BLaER1 treated with 17β-estradiol and CSF1 and Interleukin-3, amounts not matched to agents 10 nM and 100 nM (cell line): ENCODE measurements around the gene RNU1-4.
"Not testable (repeated sequence)": the region's sequence is repeated elsewhere in the genome, so short reads cannot be mapped to it uniquely, and the experiment has no call there.

Source experiments
- H3K27ac ChIP-seq, 11 experiments: shearing (Covaris generic); formaldehyde crosslinking; 2 replicates each; pipeline ENCODE4 v1.8.1; 2022
- H3K27me3 ChIP-seq, 11 experiments: shearing (Covaris generic); formaldehyde crosslinking; 2 replicates each; pipeline ENCODE4 v1.8.1; 2022
- H3K36me3 ChIP-seq, 11 experiments: shearing (Covaris generic); formaldehyde crosslinking; 2 replicates each; pipeline ENCODE4 v1.8.1; 2022
- H3K4me1 ChIP-seq, 10 experiments: shearing (Covaris generic); formaldehyde crosslinking; 2 replicates each; pipeline ENCODE4 v1.8.1; 2022
- H3K4me2 ChIP-seq, 11 experiments: shearing (Covaris generic); formaldehyde crosslinking; 2 replicates each; pipeline ENCODE4 v1.8.1; 2022
- H3K4me3 ChIP-seq, 10 experiments: shearing (Covaris generic); formaldehyde crosslinking; 2 replicates each; pipeline ENCODE4 v1.8.1; 2022
- H3K9ac ChIP-seq, 11 experiments: shearing (Covaris generic); formaldehyde crosslinking; 2 replicates each; pipeline ENCODE4 v1.8.1; 2022
- H3K9me3 ChIP-seq, 11 experiments: shearing (Covaris generic); formaldehyde crosslinking; replicated peaks in 1 of 11; 2 replicates each; pipeline ENCODE4 v1.8.1; 2022
- H4K20me1 ChIP-seq, 11 experiments: shearing (Covaris generic); formaldehyde crosslinking; 2 replicates each; pipeline ENCODE4 v1.8.1; 2022

RNU1-4 gene

DNA sequence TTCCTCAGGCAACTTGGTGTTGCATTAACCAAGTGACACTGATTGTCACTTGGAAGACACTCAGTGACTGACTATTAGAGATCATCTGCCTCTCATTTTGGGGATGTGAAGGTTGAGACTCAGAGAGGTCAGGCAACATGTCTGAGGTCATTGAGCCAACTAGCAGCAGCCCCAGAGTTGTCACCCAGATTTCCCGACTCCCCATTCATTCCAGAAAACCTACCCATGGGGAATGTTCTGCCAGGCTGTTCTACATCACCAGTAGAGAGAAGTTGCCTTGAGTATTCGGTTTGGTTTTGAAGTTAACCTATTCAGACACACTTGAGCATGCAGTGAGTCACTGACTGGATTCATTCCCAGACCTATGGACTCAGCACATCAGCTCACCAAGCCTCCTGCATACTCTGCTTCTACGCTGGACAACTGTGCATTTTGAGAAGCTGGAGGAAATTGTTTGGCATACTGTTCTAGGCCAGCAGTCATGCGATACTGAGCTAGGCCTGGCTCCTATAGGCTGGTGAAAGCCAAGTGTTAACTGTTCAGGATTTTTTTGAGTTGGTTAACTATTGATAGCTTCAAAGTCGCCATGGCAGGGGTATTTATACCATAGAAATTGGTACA is 29.9 kb downstream of the RNU1-4 start:
- H3K9me3 ChIP-seq, H3K4me1 ChIP-seq, H3K27ac ChIP-seq, H3K4me2 ChIP-seq, H3K36me3 ChIP-seq, H3K9ac ChIP-seq, H3K27me3 ChIP-seq, H4K20me1 ChIP-seq, H3K4me3 ChIP-seq: not testable (repeated sequence)

DNA sequence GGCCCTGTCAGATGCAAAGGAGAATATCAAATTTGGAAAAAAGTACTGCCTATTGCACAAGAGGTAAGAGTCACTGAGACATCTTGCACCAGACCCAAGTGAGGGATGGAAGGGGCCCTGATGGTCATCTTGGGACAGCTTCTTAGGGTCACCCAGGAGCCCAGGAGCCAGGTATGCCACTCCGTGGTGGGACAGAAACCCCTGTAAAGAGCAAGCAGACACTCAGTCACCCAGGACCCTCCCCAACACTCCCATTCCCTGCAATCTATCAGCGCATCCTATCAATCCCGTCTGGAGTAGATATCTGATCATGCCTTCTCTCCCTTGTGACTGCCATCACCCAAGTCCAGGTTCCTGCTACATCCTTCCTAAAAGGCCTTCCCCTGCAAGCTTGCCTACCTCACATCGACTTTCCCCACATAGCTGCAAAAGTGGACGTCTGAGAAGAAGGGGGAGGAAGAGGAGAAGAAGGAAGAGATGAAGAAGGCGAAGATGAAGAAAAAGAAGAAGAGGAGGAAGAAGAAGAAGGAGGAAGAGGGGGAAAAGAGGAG is 30.7 kb downstream of the RNU1-4 start:
- not testable (repeated sequence) for H3K9me3 ChIP-seq, H3K4me3 ChIP-seq, H3K4me1 ChIP-seq, H4K20me1 ChIP-seq, H3K9ac ChIP-seq, H3K4me2 ChIP-seq, H3K27me3 ChIP-seq, H3K36me3 ChIP-seq, H3K27ac ChIP-seq

DNA sequence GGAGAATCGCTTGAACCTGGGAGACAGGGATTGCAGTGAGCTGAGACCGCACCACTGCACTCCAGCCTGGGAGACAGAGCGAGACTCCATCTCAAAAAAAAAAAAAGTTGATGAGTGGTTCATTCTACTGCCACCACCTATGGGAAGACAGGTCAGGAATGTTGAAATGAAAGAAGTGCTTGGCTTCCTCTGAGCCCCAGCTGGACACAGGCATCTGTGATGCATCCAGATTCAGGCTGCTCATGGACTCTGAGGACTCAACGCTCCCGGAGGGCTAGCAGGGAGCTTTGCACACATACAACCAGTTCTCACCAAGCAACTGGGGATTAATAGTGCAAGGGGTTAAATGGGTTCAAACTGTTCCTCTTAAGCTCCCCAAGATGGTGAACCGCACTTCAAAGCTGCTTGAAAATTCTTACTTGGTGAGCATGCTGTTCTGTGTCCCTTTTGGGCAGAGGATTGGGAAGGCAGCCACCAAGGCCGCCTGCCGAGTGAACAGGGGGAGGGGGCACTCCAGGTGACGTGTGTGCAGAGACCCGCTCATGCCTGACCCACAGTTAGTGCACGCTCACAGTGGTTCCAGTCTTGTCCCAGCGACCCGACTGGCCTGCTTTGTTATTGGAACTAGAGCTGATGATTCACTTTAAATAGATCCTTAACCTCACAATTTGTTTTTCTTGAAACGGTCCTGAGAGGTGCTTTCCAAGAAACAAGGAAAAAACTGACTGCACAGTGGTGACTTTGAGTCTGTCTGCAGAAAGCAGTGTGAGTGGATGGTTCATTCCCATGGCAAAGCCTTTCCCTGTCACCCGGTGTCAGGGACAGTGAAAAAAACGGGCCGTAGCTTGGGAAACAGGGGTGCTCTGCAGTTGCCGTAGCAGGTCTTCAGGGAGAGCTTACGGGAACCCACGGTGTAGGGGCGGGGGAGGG is 32.2 kb downstream of the RNU1-4 start:
- not testable (repeated sequence) for H3K9me3 ChIP-seq, H4K20me1 ChIP-seq, H3K9ac ChIP-seq, H3K27me3 ChIP-seq, H3K4me1 ChIP-seq, H3K27ac ChIP-seq, H3K36me3 ChIP-seq, H3K4me3 ChIP-seq
- peak overlapping the region in 6 of 11 experiments; percentile 3 to 35 (median 24); a peak in 4 of 22 replicates for H3K4me2 ChIP-seq

DNA sequence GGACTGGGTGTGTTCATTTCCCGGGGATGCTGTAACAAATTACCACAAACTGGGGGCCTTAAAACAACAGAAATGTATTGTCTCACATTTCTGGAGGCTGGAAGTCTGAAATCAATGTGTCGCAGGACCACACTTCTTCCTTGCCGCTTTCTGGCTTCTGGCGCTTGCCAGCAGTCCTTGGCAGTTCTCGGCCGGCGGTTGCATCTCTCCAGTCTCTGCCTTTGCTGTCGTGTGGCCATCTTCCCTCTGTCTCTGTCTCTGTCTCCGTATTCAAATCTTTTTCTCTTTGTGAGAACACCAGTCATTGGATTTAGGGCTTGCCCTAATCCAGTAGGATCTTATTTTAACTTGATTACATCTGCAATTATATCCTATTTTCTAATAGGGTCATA is 32.9 kb downstream of the RNU1-4 start:
- not testable (repeated sequence) for H3K9me3 ChIP-seq, H4K20me1 ChIP-seq, H3K4me1 ChIP-seq, H3K4me2 ChIP-seq, H3K36me3 ChIP-seq, H3K27me3 ChIP-seq, H3K4me3 ChIP-seq, H3K27ac ChIP-seq, H3K9ac ChIP-seq

DNA sequence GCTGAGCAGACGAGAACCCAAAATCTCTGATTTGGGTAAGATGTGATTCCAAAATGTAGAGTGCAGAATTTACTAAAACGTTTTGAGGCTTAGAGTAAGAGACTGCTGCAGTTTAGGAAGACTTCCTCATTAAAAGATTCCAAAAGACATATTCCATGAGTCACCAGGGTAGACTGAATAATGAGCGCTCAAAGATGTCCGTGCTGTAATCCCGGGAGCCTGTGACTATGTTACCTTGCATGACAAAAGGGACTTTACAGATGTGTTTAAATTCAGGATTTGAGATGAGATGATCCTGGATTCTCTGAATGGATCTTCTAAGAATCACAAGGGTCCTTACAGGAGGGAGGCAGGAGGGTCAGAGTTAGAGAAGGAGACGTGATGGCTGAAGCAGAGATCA is 33.4 kb downstream of the RNU1-4 start:
- H3K4me2 ChIP-seq, H3K4me3 ChIP-seq, H3K9ac ChIP-seq, H3K36me3 ChIP-seq, H3K9me3 ChIP-seq, H4K20me1 ChIP-seq, H3K4me1 ChIP-seq, H3K27ac ChIP-seq, H3K27me3 ChIP-seq: not testable (repeated sequence)

DNA sequence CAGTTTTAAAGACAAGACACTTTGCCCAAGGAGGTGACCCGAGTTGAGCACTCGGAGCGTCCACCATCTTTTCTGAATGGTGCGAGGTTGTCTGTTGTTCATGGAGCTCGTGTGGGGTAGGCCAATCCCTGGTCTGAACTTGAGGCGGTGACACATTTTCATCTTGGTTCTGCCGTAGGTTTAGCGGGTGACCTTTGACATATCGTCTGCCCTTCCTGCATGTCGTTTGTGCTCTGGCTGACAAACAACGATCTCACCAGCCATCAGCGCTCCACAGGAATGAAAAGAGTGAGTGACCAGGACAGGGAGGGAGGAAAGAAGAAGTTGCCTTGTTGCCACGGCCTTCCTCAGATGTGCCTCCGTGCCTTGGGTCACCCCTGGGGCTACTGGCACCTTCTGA is 34.5 kb downstream of the RNU1-4 start:
- not testable (repeated sequence) for H3K9ac ChIP-seq, H3K9me3 ChIP-seq, H3K4me3 ChIP-seq, H3K27ac ChIP-seq, H3K27me3 ChIP-seq, H3K4me1 ChIP-seq, H3K4me2 ChIP-seq, H3K36me3 ChIP-seq, H4K20me1 ChIP-seq

DNA sequence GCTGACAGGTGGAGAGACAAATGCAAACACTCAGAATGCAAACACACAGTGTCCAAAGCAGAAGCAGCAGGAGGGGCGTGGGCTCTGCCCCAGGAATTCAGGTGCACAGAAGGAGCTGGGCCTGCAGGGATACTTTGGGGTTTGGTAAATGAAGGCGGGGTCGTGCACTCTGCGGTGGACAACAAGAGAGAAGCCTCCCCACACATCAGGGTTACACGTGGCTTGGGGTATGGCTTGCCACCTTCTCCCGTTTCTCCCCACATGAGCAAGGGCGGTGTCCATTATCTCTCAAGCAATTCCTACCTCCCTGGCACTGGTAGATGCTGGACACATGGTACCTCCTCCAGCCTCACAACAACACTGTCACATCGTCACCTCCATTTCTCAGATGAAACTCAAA is 35.0 kb downstream of the RNU1-4 start:
- not testable (repeated sequence) for H3K36me3 ChIP-seq, H3K27ac ChIP-seq, H3K9ac ChIP-seq, H3K27me3 ChIP-seq, H3K4me1 ChIP-seq, H3K4me2 ChIP-seq, H3K9me3 ChIP-seq, H3K4me3 ChIP-seq, H4K20me1 ChIP-seq

DNA sequence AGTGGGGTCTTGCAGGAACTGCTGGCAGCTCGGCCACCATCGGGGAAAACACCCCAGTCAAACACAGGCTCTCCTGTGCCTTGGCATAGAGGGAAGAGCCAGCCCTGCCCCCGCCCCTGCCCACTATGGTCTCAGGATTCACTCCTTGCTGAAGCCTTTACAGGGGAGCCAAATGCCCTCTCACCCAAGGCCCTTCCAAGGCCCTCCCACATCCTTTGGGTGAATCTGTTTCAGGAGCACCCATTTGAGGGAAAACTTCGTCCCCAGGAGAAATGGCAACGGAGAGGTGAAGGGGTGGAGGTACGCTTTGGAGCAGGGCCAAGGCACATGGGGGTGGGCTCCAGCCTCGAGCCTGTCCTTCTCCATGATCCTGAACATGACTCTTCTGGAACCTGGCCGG is 35.9 kb downstream of the RNU1-4 start:
- not testable (repeated sequence) for H3K36me3 ChIP-seq, H3K4me1 ChIP-seq, H3K27me3 ChIP-seq, H3K27ac ChIP-seq, H3K9ac ChIP-seq, H3K9me3 ChIP-seq, H4K20me1 ChIP-seq, H3K4me3 ChIP-seq, H3K4me2 ChIP-seq

DNA sequence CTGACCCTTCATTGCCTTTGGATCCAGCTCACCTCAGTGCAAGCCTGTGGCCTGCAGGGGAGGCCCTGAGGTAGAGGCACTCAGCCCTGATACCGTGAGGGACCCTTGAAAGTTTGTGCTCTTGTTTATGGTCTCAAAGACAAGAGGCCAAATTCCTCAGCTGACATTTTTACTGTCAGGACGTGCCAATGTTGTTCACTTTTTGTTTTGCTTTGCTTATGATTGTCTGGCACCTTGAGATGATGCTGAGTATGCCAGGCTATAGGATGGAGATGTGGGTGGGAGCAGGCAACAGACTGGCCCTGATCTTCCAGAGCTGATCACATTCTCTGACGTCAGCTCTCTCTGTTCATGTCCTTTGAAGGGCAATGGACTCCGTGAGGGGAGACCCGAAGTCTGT is 36.5 kb downstream of the RNU1-4 start:
- H3K4me3 ChIP-seq, H3K27ac ChIP-seq, H3K27me3 ChIP-seq, H3K4me2 ChIP-seq, H3K36me3 ChIP-seq, H3K9me3 ChIP-seq, H3K4me1 ChIP-seq, H4K20me1 ChIP-seq, H3K9ac ChIP-seq: not testable (repeated sequence)

DNA sequence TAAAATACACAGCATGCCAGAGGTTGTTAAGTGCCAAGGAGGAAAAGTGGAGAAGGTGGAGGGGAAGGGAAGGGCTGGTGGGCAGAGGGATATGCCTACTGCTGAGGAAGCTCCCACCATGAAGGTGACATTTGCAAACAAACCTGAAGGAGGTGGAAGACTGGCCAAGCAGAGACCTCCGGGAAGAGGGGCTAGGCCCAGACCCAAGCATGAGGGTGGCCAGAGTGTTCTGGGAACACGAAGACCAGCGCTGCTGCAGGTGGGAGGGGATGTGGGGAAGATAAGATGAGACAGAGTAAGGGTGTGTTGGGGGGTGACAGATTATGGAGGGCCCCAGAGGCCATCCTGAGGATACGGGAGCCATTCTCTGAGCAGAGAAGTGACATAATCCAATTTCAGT is 37.5 kb downstream of the RNU1-4 start:
- H3K9me3 ChIP-seq, H3K4me2 ChIP-seq, H3K4me3 ChIP-seq, H3K4me1 ChIP-seq, H4K20me1 ChIP-seq, H3K36me3 ChIP-seq, H3K27me3 ChIP-seq, H3K9ac ChIP-seq, H3K27ac ChIP-seq: not testable (repeated sequence)

DNA sequence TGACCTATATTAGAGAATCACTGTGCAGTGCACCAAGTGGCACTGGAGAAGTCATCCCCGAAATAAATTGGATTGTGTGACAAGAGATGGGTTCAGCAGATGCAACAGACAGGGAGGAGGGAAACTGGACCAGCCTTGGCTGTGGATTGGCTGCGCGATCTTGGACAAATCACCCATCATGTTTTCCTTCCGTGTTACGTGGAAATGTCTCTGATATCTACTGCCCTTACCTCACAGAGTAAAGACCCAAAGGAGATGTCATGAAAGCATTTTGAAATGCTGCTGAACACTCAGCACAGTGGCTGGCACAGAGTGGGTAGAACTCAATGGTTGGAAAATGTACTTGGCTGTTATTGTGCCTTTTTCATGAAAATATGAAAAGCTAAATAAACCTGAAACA is 39.2 kb downstream of the RNU1-4 start:
- H3K4me1 ChIP-seq, H3K9ac ChIP-seq, H3K27me3 ChIP-seq, H3K4me3 ChIP-seq, H3K4me2 ChIP-seq, H3K9me3 ChIP-seq, H4K20me1 ChIP-seq, H3K36me3 ChIP-seq, H3K27ac ChIP-seq: not testable (repeated sequence)

DNA sequence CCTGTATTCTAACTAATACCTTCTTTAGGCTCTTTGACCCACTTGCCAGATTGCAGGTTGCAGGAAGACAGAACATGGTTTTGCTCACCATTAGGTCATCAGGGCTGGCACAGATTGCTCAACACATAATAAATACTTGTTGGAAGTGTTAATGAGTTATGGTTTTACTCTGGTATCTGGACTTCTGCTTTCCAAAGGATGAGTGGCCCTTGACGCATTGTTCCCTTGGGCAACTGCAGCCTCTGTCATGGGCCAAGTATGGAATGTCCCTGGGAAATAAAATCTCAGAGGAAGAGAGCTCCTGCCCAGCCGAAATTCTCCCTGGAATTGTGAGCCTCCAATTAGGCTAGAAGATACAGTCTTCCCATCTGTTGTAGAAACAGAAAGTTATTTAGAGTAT is 40.7 kb downstream of the RNU1-4 start:
- not testable (repeated sequence) for H4K20me1 ChIP-seq, H3K27me3 ChIP-seq, H3K36me3 ChIP-seq, H3K4me2 ChIP-seq, H3K4me1 ChIP-seq, H3K9me3 ChIP-seq, H3K9ac ChIP-seq, H3K27ac ChIP-seq, H3K4me3 ChIP-seq

DNA sequence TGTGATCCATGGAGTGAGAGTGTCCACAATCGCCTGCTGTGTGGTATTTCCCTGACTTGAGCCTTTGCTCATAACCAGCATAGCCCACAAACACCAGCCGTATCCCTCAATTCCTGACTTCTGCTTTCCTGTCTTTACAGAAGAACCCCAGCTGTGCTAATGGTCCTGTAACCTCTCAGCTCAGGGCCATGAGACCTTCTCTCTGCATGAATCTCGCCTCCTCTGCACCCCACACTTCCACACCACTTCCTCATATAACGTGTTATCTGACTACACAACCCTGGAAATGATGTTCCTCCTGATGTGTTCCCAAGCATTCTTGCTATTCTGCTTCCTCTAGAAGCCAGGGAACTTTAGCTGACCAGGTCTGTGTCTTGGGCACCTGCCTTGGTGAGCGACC is 41.3 kb downstream of the RNU1-4 start:
- not testable (repeated sequence) for H3K4me1 ChIP-seq, H3K9me3 ChIP-seq, H3K36me3 ChIP-seq, H3K4me3 ChIP-seq, H3K4me2 ChIP-seq, H4K20me1 ChIP-seq, H3K27me3 ChIP-seq, H3K9ac ChIP-seq, H3K27ac ChIP-seq

DNA sequence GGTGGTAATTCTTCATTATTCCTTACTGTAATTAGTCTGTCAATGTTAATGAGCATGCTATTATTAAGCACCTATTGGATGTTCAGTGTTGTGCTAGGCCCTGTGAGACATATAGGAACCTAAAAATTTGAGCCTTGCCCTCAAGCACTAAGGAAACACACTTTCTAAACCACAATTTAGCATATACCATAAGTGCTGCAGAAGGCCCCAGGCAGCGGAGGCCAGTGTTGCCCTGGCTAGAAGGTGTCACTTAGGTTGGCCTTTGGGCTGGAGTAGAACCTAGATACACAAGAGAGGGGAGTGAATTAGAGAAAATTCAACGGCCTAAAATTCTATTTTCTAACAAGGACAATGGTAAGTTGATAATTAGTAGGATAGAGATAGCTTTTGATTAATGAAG is 44.6 kb downstream of the RNU1-4 start:
- not testable (repeated sequence) for H3K9ac ChIP-seq, H3K4me2 ChIP-seq, H4K20me1 ChIP-seq, H3K4me3 ChIP-seq, H3K4me1 ChIP-seq, H3K9me3 ChIP-seq, H3K36me3 ChIP-seq, H3K27ac ChIP-seq, H3K27me3 ChIP-seq
